ENCODE results near the gene E2F3.

E2F3 gene

DNA sequence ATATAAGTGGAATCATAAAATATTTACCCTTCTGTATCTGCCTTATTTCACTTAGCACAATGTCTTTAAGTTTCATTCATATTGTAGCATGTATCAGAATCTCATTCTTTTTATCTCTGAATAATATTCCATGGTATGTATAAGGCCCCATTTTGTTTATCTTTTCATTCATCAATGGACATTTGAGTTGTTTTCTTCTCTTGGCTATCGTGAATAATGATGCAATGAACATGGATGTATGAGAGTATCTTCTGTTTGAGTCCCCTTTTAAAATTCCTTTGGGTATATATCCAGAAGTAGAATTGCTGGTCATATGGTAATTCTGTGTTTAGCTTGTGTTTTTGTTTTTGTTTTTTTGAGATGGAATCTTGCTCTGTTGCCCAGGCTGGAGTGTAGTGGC lies 39.6 kb downstream of the E2F3 start:
- no peak overlapping the region for H3K4me3 ChIP-seq (ENCODE audit: insufficient read depth, low read depth, low read length)
- no peaks in the 10 kb centered on the region for H3K27me3 ChIP-seq (ENCODE audit: control insufficient read depth, insufficient read depth, low read length, poor library complexity, severe bottlenecking)
- no peaks in the 10 kb centered on the region for H3K9me3 ChIP-seq (ENCODE audit: control insufficient read depth, low read length)
- H3K36me3 ChIP-seq (ENCODE audit: control insufficient read depth, insufficient read depth, low read length) = no peaks in the 10 kb centered on the region
- H3K27ac ChIP-seq (ENCODE audit: insufficient read depth, low read depth, low read length, poor library complexity, severe bottlenecking) = peak overlapping the region; percentile 26
- 91 to 100% methylated on average over 1 of the region's 1 CpG for WGBS, 2 experiments
- H3K4me1 ChIP-seq (ENCODE audit: control insufficient read depth, insufficient read depth, low read length) = peaks cover 4% of the 10 kb centered on the region

DNA sequence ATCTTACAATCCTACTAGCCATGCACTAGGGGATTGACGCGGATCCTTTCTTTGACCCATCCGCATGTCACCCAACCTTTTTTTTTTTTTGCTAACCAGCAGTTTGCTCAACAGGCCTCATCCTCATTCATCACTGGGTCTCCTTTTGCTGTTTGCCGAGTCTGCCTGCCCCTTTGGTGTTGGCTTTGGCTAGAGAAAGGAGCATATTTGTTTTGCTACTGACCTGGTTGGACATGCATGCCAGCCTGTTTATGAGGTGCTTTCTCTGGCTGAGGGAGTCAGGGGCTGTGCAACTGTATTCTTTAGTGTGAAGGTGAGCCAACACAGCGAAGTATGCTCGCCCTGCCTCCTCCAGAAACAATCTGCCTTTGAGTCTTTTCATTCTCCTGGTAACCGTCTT lies 40.2 kb downstream of the E2F3 start:
- WGBS, 2 experiments = 78 to 97% methylated on average over 6 to 7 of the region's 7 CpGs
- Histone ChIP-seq H3K27me3 (ENCODE audit: control insufficient read depth, insufficient read depth, low read length, poor library complexity, severe bottlenecking) (no peaks in the 10 kb centered on the region), H3K4me1 (ENCODE audit: control insufficient read depth, insufficient read depth, low read length) (peaks cover 4% of the 10 kb centered on the region), H3K4me3 (ENCODE audit: insufficient read depth, low read depth, low read length) (no peak overlapping the region), H3K27ac (ENCODE audit: insufficient read depth, low read depth, low read length, poor library complexity, severe bottlenecking) (no peak overlapping the region), H3K36me3 (ENCODE audit: control insufficient read depth, insufficient read depth, low read length) (no peaks in the 10 kb centered on the region), H3K9me3 (ENCODE audit: control insufficient read depth, low read length) (no peaks in the 10 kb centered on the region)

DNA sequence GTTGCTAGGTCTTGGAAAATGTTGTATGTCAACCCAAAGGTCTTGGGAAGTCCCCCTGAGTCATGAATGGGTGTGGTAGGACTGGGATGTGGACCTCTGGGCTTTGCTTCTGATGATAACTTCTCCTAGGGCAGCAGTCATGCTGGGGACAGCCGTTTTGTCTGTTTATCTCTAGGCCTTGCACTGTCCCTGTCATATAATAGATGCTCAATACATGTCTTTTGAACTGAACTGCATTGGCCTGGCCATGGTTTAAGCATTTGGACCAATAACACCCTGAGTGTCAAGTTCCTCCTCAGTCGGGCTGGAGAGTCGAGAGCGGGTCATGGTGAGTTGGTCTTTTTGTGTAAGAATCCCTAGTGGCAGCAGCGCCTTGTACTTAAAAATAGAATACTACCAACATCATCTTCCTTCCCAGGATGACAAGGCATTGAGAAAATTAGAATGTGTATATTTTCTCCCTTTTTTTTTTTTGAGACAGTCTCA lies 43.1 kb downstream of the E2F3 start:
- 96 to 98% methylated on average over 4 to 5 of the region's 5 CpGs for WGBS, 2 experiments
- Histone ChIP-seq H3K27ac (ENCODE audit: insufficient read depth, low read depth, low read length, poor library complexity, severe bottlenecking) (no peak overlapping the region), H3K4me1 (ENCODE audit: control insufficient read depth, insufficient read depth, low read length) (no peaks in the 10 kb centered on the region), H3K36me3 (ENCODE audit: control insufficient read depth, insufficient read depth, low read length) (no peaks in the 10 kb centered on the region), H3K9me3 (ENCODE audit: control insufficient read depth, low read length) (no peaks in the 10 kb centered on the region), H3K4me3 (ENCODE audit: insufficient read depth, low read depth, low read length) (no peak overlapping the region), H3K27me3 (ENCODE audit: control insufficient read depth, insufficient read depth, low read length, poor library complexity, severe bottlenecking) (no peaks in the 10 kb centered on the region)

DNA sequence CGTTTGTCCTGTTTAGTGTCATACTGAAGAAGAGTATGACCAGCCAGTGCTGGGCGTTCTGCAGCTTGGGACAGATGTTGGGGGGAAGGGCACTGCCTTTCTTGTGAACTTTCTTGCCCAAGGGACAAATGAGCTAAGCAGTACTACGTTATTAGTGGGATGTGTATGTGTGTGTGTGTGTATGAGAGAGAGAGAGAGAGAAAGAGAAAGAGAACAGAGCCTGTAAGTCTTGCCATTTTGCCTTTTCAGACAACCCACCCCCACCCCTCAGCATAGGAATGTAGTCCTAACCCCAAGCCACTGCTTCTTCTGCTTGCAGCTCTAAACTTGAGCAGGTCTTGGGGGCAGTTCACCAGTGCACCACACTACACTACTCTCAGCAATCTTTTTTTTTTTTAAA lies 45.5 kb downstream of the E2F3 start:
- no peaks in the 10 kb centered on the region for H3K9me3 ChIP-seq (ENCODE audit: control insufficient read depth, low read length)
- WGBS, 2 experiments = 83% methylated on average over 3 of the region's 3 CpGs
- no peaks in the 10 kb centered on the region for H3K27me3 ChIP-seq (ENCODE audit: control insufficient read depth, insufficient read depth, low read length, poor library complexity, severe bottlenecking)
- no peak overlapping the region for H3K27ac ChIP-seq (ENCODE audit: insufficient read depth, low read depth, low read length, poor library complexity, severe bottlenecking)
- no peaks in the 10 kb centered on the region for H3K4me1 ChIP-seq (ENCODE audit: control insufficient read depth, insufficient read depth, low read length)
- no peak overlapping the region for H3K4me3 ChIP-seq (ENCODE audit: insufficient read depth, low read depth, low read length)
- H3K36me3 ChIP-seq (ENCODE audit: control insufficient read depth, insufficient read depth, low read length) = no peaks in the 10 kb centered on the region

DNA sequence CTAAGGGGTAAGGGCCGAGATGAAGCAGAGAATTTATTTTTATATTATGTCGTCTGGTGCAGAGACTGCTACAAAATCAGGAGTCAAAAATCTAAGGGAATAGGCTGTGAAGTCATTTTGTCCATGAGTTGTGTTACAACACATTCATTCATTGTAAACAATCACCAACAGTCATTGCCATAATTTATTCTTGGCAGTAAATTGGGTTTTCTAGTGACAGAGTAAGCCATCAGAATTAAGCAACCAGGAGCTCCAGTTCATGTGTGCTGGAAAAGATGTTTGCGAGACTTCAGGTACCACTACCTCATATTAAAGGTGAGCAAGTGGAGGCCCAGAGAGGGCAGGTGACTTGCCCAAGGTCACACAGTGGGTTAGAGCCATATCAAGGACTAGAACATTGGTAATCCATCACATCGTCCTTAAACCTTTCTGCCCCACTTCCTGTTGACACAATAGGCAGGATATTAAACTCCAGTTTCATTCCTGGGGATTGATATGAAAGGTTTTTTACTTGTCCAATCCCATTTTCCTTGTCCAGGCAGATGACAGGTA lies 46.0 kb downstream of the E2F3 start:
- H3K36me3 ChIP-seq (ENCODE audit: control insufficient read depth, insufficient read depth, low read length) = no peaks in the 10 kb centered on the region
- 65 to 70% methylated on average over 4 of the region's 4 CpGs for WGBS, 2 experiments
- H3K9me3 ChIP-seq (ENCODE audit: control insufficient read depth, low read length) = no peaks in the 10 kb centered on the region
- no peak overlapping the region for H3K4me3 ChIP-seq (ENCODE audit: insufficient read depth, low read depth, low read length)
- H3K4me1 ChIP-seq (ENCODE audit: control insufficient read depth, insufficient read depth, low read length) = no peaks in the 10 kb centered on the region
- no peaks in the 10 kb centered on the region for H3K27me3 ChIP-seq (ENCODE audit: control insufficient read depth, insufficient read depth, low read length, poor library complexity, severe bottlenecking)
- no peak overlapping the region for H3K27ac ChIP-seq (ENCODE audit: insufficient read depth, low read depth, low read length, poor library complexity, severe bottlenecking)

DNA sequence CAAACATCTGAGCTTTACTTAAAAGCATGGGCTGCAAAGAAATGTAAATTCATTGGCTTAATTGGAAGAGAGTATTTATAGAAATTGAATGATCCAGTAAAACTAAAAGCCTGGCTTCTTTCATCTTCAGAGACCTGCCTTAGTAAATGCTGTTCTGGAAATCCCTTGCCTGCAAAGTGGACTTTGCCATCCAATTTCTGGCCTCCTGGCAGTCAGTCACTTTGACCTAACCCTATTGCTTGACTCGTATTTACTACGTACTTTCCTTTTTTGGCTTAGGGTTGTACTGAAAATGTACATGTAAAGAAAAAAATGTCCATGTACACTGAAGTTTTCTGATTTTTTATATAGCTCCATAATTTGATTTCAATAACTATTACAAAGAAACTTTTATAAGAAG lies 47.1 kb downstream of the E2F3 start:
- no peaks in the 10 kb centered on the region for H3K9me3 ChIP-seq (ENCODE audit: control insufficient read depth, low read length)
- H3K27me3 ChIP-seq (ENCODE audit: control insufficient read depth, insufficient read depth, low read length, poor library complexity, severe bottlenecking) = no peaks in the 10 kb centered on the region
- H3K4me1 ChIP-seq (ENCODE audit: control insufficient read depth, insufficient read depth, low read length) = no peaks in the 10 kb centered on the region
- 93 to 100% methylated on average over 2 of the region's 2 CpGs for WGBS, 2 experiments
- no peak overlapping the region for H3K27ac ChIP-seq (ENCODE audit: insufficient read depth, low read depth, low read length, poor library complexity, severe bottlenecking)
- no peaks in the 10 kb centered on the region for H3K36me3 ChIP-seq (ENCODE audit: control insufficient read depth, insufficient read depth, low read length)
- no peak overlapping the region for H3K4me3 ChIP-seq (ENCODE audit: insufficient read depth, low read depth, low read length)

DNA sequence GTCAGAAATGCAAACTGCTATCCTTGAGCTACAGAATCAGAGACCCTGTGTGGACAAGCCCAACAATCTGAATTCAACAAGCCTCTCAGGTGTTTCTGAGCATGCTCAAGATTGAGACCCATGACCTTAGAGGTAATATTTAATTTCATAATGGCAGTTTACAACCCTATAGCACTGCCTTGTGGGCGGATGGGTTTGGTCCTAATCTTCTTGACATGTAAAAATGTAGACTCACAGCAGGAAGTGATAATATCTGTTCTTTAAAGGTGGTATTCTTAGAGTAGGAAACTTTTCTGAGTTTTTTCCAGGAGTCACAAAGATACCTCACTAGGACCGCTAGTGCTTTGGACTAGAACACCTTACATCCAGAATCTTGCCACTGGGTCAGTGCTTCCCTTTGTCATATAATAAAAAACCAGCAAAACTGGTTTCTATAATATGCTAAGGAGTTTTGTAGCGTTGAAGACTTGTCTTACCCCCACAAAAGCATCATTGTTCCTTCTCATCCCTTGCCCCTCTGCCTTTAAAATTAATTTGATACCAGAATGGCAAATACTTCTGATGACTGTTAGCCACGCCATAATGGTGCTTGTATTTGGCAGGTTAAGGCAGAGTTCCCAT lies 52.6 kb downstream of the E2F3 start:
- Histone ChIP-seq H3K4me3 (ENCODE audit: insufficient read depth, low read depth, low read length) (no peak overlapping the region), H3K36me3 (ENCODE audit: control insufficient read depth, insufficient read depth, low read length) (no peaks in the 10 kb centered on the region), H3K9me3 (ENCODE audit: control insufficient read depth, low read length) (no peaks in the 10 kb centered on the region), H3K27ac (ENCODE audit: insufficient read depth, low read depth, low read length, poor library complexity, severe bottlenecking) (no peak overlapping the region), H3K27me3 (ENCODE audit: control insufficient read depth, insufficient read depth, low read length, poor library complexity, severe bottlenecking) (no peaks in the 10 kb centered on the region), H3K4me1 (ENCODE audit: control insufficient read depth, insufficient read depth, low read length) (no peaks in the 10 kb centered on the region)
- WGBS, 2 experiments = 91 to 92% methylated on average over 3 to 4 of the region's 4 CpGs

DNA sequence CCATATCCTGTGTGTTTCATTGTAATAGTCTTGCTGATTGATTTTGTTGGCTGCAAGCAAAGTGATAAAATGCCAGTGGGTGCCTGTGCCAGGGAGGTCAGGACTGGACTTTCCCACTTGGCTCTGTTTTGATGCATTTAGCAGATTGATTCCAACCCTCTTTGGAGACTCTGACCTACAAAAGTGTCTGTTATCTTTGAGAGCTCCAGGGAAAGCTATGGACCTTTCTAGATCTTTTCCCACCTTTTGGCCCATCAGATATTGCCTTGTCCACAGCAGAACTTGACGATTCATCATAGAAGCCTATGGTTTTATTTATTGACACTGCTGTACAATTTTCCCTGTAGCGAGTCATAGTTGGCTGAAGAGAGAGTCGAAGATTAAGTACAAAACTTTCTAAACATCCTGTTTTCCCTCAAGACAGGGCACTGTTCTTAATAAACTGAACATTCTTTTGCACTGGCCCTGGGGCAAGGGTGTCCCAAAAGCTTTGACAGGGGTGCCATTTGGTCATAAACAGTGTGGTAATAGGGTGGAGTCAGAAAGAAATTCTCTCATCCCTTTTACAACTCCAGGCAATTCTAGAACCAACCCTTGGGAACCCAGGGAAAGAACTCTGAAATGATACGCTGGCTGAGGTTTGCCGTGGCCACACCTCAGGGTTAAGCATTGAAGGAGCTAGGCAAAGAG lies 53.7 kb downstream of the E2F3 start:
- Histone ChIP-seq H3K27me3 (ENCODE audit: control insufficient read depth, insufficient read depth, low read length, poor library complexity, severe bottlenecking) (no peaks in the 10 kb centered on the region), H3K4me3 (ENCODE audit: insufficient read depth, low read depth, low read length) (no peak overlapping the region), H3K36me3 (ENCODE audit: control insufficient read depth, insufficient read depth, low read length) (no peaks in the 10 kb centered on the region), H3K4me1 (ENCODE audit: control insufficient read depth, insufficient read depth, low read length) (no peaks in the 10 kb centered on the region), H3K27ac (ENCODE audit: insufficient read depth, low read depth, low read length, poor library complexity, severe bottlenecking) (no peak overlapping the region), H3K9me3 (ENCODE audit: control insufficient read depth, low read length) (no peaks in the 10 kb centered on the region)
- WGBS, 2 experiments = 94 to 95% methylated on average over 5 of the region's 5 CpGs

DNA sequence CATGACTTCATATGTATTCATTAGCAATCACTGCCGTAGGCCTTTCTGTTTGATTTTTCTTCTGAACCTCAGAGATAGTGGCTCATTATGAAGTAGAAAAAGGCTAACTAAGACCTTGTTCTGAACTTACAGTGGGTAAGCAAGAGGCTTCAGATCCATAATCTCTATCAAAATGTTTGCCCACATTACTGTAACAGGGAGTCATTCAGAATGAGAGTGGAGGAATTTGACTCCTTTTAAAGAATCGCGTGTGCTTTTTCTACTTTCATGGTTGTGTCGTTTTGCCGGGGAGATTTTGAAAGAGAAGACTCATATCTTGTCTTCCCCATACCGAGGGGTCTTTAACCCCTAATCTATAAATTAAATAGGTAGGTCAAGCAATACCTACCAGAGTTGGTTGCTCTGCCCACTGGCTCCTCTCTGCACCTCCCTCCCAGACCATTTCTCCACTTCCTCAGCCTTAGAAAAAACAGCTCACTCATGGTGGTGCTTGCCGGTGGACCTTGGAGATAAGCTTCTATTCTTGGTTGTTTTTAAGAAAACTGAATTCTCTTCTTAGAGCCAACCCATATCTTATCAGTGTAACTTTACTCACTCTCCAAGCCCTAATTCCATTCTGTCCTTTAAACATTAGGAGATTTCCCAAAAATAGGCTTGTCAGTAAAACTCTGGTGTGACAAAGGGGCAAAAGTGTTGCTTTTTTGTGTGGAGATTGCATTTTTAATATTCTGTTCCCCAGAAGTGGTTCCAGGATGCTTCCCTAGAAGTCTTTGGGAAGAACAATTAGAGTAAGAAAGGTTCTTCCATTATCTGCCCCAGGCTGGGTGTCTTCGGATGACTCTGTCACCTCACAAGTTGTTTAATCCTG lies 56.6 kb downstream of the E2F3 start:
- H3K4me3 ChIP-seq (ENCODE audit: insufficient read depth, low read depth, low read length) = no peak overlapping the region
- no peaks in the 10 kb centered on the region for H3K36me3 ChIP-seq (ENCODE audit: control insufficient read depth, insufficient read depth, low read length)
- whole genome bisulfite sequencing, 2 experiments = 87 to 92% methylated on average over 7 to 8 of the region's 8 CpGs
- no peaks in the 10 kb centered on the region for H3K9me3 ChIP-seq (ENCODE audit: control insufficient read depth, low read length)
- no peaks in the 10 kb centered on the region for H3K27me3 ChIP-seq (ENCODE audit: control insufficient read depth, insufficient read depth, low read length, poor library complexity, severe bottlenecking)
- H3K4me1 ChIP-seq (ENCODE audit: control insufficient read depth, insufficient read depth, low read length) = no peaks in the 10 kb centered on the region
- H3K27ac ChIP-seq (ENCODE audit: insufficient read depth, low read depth, low read length, poor library complexity, severe bottlenecking) = no peak overlapping the region

DNA sequence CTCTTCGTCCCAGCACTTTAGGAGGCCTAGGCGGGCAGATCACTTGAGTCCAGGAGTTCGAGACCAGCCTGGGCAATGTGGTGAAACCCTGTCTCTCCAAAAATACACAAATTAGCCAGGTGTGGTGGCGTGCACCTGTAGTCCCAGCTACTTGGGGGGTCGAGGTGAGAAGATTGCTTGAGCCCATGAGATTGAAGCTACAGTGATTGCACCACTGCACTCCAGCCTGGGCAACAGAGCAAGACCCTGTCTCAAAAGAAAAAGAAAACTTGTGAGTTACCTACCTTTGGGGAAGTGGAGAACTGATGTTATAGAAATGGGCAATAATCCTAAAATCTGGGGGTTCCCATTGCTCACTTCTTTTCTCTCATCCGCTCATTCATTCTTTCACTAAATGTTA lies 58.0 kb downstream of the E2F3 start:
- no peak overlapping the region for H3K4me3 ChIP-seq (ENCODE audit: insufficient read depth, low read depth, low read length)
- H3K36me3 ChIP-seq (ENCODE audit: control insufficient read depth, insufficient read depth, low read length) = no peaks in the 10 kb centered on the region
- H3K27me3 ChIP-seq (ENCODE audit: control insufficient read depth, insufficient read depth, low read length, poor library complexity, severe bottlenecking) = no peaks in the 10 kb centered on the region
- no peak overlapping the region for H3K27ac ChIP-seq (ENCODE audit: insufficient read depth, low read depth, low read length, poor library complexity, severe bottlenecking)
- no peaks in the 10 kb centered on the region for H3K9me3 ChIP-seq (ENCODE audit: control insufficient read depth, low read length)
- 91 to 95% methylated on average over 6 of the region's 6 CpGs for whole genome bisulfite sequencing, 2 experiments
- no peaks in the 10 kb centered on the region for H3K4me1 ChIP-seq (ENCODE audit: control insufficient read depth, insufficient read depth, low read length)
